Adrenal gland (tissue), 12 donors: ENCODE measurements around the gene ZSCAN2. TPM values are rescaled to one million over a fixed set of nuclear protein-coding genes. Genes with fewer than 3 reads are reported as not detected.
A peak's percentile ranks its signal among the peaks of the same experiment; 100 is the strongest.

Experiments
- DNase-seq, 7 donors: peaks; one replicate each; pipeline ENCODE4 v3.0.0-alpha.2; 2019 to 2020
- H3K27ac ChIP-seq, 5 donors: fragments of 200-600 bp; sonication (generic) in 4 of 5; 1 replicate in 3 of 5; 2 replicates in 2 of 5; pipeline versions ENCODE4 v1.5.1 to v1.8.0; 2016 to 2020; ENCODE audit warnings: mild to moderate bottlenecking in 1 of 5
- H3K27me3 ChIP-seq: fragments of 200-600 bp; 2 replicates; pipeline ENCODE4 v1.8.0; 2021
- H3K36me3 ChIP-seq, 2 donors: fragments of 200-600 bp; replicated peaks in 1 of 2; 1 replicate in 1 of 2; 2 replicates in 1 of 2; pipeline versions ENCODE4 v1.5.1 to v1.8.0; 2018 to 2022
- H3K4me1 ChIP-seq, 2 donors: fragments of 200-600 bp; replicated peaks in 1 of 2; 1 replicate in 1 of 2; 2 replicates in 1 of 2; pipeline versions ENCODE4 v1.5.1 to v1.8.0; 2018 to 2021
- H3K4me3 ChIP-seq, 4 donors: fragments of 200-600 bp; sonication (generic) in 3 of 4; one replicate each; pipeline ENCODE4 v1.5.1; 2016 to 2018
- H3K9me3 ChIP-seq, 3 donors: fragments of 200-600 bp; sonication (generic) in 1 of 3; replicated peaks in 1 of 3; 1 replicate in 2 of 3; 2 replicates in 1 of 3; pipeline versions ENCODE4 v1.5.1 to v1.8.0; 2016 to 2021
- POLR2A ChIP-seq, 2 donors: fragments of 450-650 bp; IDR thresholded peaks; one replicate each; pipeline ENCODE4 v1.6.1; 2017; ENCODE audit warnings: antibody characterized with exemption in 2 of 2, mild to moderate bottlenecking in 2 of 2, moderate library complexity in 1 of 2
- WGBS, 4 donors: extraction: QIAGEN DNeasy Blood & Tissue Kit in 2 of 4; methylation state at CpG; one replicate each; pipeline versions ENCODE4 v1.1.5 to v1.1.7; 2013 to 2017; 5-methylcytosine and 5-hydroxymethylcytosine counted together
- intact Hi-C, 2 donors: fragments of 100-400 bp; cut with DNase I; formaldehyde crosslinking; loops; one replicate each; pipeline versions ENCODE4 v1.14.1 to v1.15.0; 2022 to 2023
- polyA plus RNA-seq, 3 donors: library from polyadenylated mRNA; stranded (reverse); fragments of 200-250 nt in 2 of 3; fragments of 350-450 nt in 1 of 3; fragmentation: Illumina TruSeq in 1 of 3; extraction: RNeasy Lipid Tissue Mini Kit (QIAGEN cat#74804) in 1 of 3; gene quantifications; one replicate each; pipeline ENCODE4 v1.2.3, GENCODE V29; 2013 to 2014
- total RNA-seq, 9 donors: library from RNA; depleted of rRNA in 4 of 9; stranded (reverse); fragments of >200 nt in 4 of 9; fragments of 120-200 nt in 1 of 9; fragmentation: NEBNext Ultra II Directional in 1 of 9; extraction: Animal tissue kit (Norgen Biotek cat#: 25700) in 1 of 9; gene quantifications; one replicate each; pipeline versions ENCODE4 v1.1.0 to v1.2.4, GENCODE V29; 2013 to 2023
- TF ChIP-seq, protein P1 (sequence below), 6 experiments: fragments of 450-650 bp in 4 of 6; fragments of 200-600 bp in 2 of 6; sonication (generic) in 1 of 6; IDR thresholded peaks; 1 replicate in 5 of 6; 2 replicates in 1 of 6; pipeline versions ENCODE4 v1.5.1 to v1.8.0; 2016 to 2021; ENCODE audit warnings: antibody characterized with exemption in 6 of 6, mild to moderate bottlenecking in 2 of 6, moderate library complexity in 1 of 6
- donor health status: healthy with polysubstance abuse.
- donor health status: Bipolar disorder and iron deficiency.
- donor health status: DM: yes; HTN: yes; CAD: no.
- donor health status: DM: no; HTN: no; CAD: no.
- donor health status: DM: no; HTN: no; CAD: no.
- donor health status: DM: yes; HTN: yes; CAD: no.

Gene ZSCAN2
- total and polyA plus RNA-seq, 12 donors = 3.8 to 16.9 (median 10.4) TPM

- no peak for TF ChIP-seq POLR2A (IDR thresholded peaks at IDR 0.05)
- TF ChIP-seq, protein P1, sequence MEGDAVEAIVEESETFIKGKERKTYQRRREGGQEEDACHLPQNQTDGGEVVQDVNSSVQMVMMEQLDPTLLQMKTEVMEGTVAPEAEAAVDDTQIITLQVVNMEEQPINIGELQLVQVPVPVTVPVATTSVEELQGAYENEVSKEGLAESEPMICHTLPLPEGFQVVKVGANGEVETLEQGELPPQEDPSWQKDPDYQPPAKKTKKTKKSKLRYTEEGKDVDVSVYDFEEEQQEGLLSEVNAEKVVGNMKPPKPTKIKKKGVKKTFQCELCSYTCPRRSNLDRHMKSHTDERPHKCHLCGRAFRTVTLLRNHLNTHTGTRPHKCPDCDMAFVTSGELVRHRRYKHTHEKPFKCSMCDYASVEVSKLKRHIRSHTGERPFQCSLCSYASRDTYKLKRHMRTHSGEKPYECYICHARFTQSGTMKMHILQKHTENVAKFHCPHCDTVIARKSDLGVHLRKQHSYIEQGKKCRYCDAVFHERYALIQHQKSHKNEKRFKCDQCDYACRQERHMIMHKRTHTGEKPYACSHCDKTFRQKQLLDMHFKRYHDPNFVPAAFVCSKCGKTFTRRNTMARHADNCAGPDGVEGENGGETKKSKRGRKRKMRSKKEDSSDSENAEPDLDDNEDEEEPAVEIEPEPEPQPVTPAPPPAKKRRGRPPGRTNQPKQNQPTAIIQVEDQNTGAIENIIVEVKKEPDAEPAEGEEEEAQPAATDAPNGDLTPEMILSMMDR (IDR thresholded peaks at IDR 0.05) = no peak
- H3K4me3 ChIP-seq = no peak overlapping the region
- H3K27ac ChIP-seq = no peak overlapping the region
- H3K9me3 ChIP-seq = no peaks in the 10 kb centered on the region
- peaks cover 8 to 12% of the 10 kb centered on the region in 2 donors for H3K4me1 ChIP-seq
- DNase-seq = no peak
- H3K36me3 ChIP-seq = peaks cover 0 to 100% of the 10 kb centered on the region in 2 donors
- no peaks in the 10 kb centered on the region for H3K27me3 ChIP-seq
- intact Hi-C loops = no loop called here
- WGBS, 4 donors = 81 to 98% (median 92%) methylated on average over 5 to 6 of the region's 6 CpGs
These were observed 43.0 kb downstream of the ZSCAN2 start for GRCh38 chr15:84643838-84644237.

GRCh38 chr15:84645496-84645895, 44.7 kb downstream of the ZSCAN2 start:
- Histone ChIP-seq H3K27ac (no peak overlapping the region), H3K27me3 (no peaks in the 10 kb centered on the region), H3K36me3 (peaks cover 0 to 100% of the 10 kb centered on the region in 2 donors), H3K4me1 (peaks cover 9 to 16% of the 10 kb centered on the region in 2 donors), H3K4me3 (no peak overlapping the region), H3K9me3 (no peaks in the 10 kb centered on the region)
- no peak for DNase-seq
- intact Hi-C loops = no loop called here
- WGBS, 4 donors = 83 to 91% (median 87%) methylated on average over 2 to 10 of the region's 10 CpGs
- TF ChIP-seq, protein P1 (IDR thresholded peaks at IDR 0.05) = no peak
- no peak for TF ChIP-seq POLR2A (IDR thresholded peaks at IDR 0.05)

- WGBS, 4 donors = 88 to 93% (median 92%) methylated on average over 3 to 10 of the region's 10 CpGs
- H3K36me3 ChIP-seq = peaks cover 0 to 100% of the 10 kb centered on the region in 2 donors
- no peak for DNase-seq
- no peak for TF ChIP-seq POLR2A (IDR thresholded peaks at IDR 0.05)
- TF ChIP-seq, protein P1 (IDR thresholded peaks at IDR 0.05) = no peak
- no peak overlapping the region for H3K4me3 ChIP-seq
- H3K9me3 ChIP-seq = no peaks in the 10 kb centered on the region
- H3K27ac ChIP-seq = no peak overlapping the region
- H3K4me1 ChIP-seq = peaks cover 11 to 20% of the 10 kb centered on the region in 2 donors
- intact Hi-C loops = no loop called here
- no peaks in the 10 kb centered on the region for H3K27me3 ChIP-seq
These were observed 45.2 kb downstream of the ZSCAN2 start for GRCh38 chr15:84645997-84646396.

DNA sequence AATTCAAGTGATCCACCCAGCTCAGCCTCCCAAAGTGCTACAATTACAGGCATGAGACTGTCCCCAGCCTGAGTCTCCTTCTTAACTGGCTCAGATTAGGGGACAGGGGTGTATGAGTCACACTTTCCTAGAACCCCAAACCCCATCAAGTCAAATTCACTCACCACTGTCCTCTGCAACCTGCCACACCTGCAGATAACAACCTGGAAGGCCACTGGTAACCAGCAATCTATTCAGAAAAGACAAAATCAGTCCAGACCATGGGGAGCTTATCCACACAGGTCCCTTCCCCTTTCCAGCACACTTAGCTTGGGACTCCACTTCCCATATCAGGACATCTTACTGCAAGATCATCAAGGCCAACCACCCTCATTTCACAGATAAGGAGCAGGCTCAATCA, 46.9 kb downstream of the ZSCAN2 start:
- peaks cover 0 to 96% of the 10 kb centered on the region in 2 donors for H3K36me3 ChIP-seq
- peaks cover 22 to 37% of the 10 kb centered on the region in 2 donors for H3K4me1 ChIP-seq
- intact Hi-C loops = no loop called here
- peak overlapping the region in 1 of 5 donors; percentile 36 for H3K27ac ChIP-seq
- no peak for DNase-seq
- no peak overlapping the region for H3K4me3 ChIP-seq
- no peaks in the 10 kb centered on the region for H3K9me3 ChIP-seq
- no peak for TF ChIP-seq POLR2A (IDR thresholded peaks at IDR 0.05)
- TF ChIP-seq, protein P1 (IDR thresholded peaks at IDR 0.05) = no peak
- no peaks in the 10 kb centered on the region for H3K27me3 ChIP-seq
